Measurements from ENCODE around the gene NLRP12.

Gene NLRP12

GRCh38 chr19:53810187-53810546 lies 13.9 kb downstream of the NLRP12 start:
- no peak for TF ChIP-seq CTCF (IDR thresholded peaks at IDR 0.05; ENCODE audit: insufficient read depth, low read depth, low read length, missing control alignments)
- DNase-seq (ENCODE audit: low read depth) = no peak
- H3K4me3 ChIP-seq (ENCODE audit: low read depth, low read length) = no peak overlapping the region

- no peak overlapping the region for H3K4me3 ChIP-seq (ENCODE audit: low read depth, low read length)
- TF ChIP-seq CTCF (IDR thresholded peaks at IDR 0.05; ENCODE audit: insufficient read depth, low read depth, low read length, missing control alignments) = no peak
- no peak for DNase-seq (ENCODE audit: low read depth)
Observed at GRCh38 chr19:53809518-53810186, 14.5 kb downstream of the NLRP12 start.

- no peak for TF ChIP-seq CTCF (IDR thresholded peaks at IDR 0.05; ENCODE audit: insufficient read depth, low read depth, low read length, missing control alignments)
- no peak overlapping the region for H3K4me3 ChIP-seq (ENCODE audit: low read depth, low read length)
- DNase-seq (ENCODE audit: low read depth) = no peak
Observed at GRCh38 chr19:53808710-53809125, 15.4 kb downstream of the NLRP12 start.

- no peak for DNase-seq (ENCODE audit: low read depth)
- no peak overlapping the region for H3K4me3 ChIP-seq (ENCODE audit: low read depth, low read length)
- no peak for TF ChIP-seq CTCF (IDR thresholded peaks at IDR 0.05; ENCODE audit: insufficient read depth, low read depth, low read length, missing control alignments)
Observed at GRCh38 chr19:53801257-53801656, 22.9 kb downstream of the NLRP12 start.

- no peak for DNase-seq (ENCODE audit: low read depth)
- TF ChIP-seq CTCF (IDR thresholded peaks at IDR 0.05; ENCODE audit: insufficient read depth, low read depth, low read length, missing control alignments) = no peak
- H3K4me3 ChIP-seq (ENCODE audit: low read depth, low read length) = no peak overlapping the region
Observed at GRCh38 chr19:53795019-53795418, 29.1 kb downstream of the NLRP12 start.

- no peak overlapping the region for H3K4me3 ChIP-seq (ENCODE audit: low read depth, low read length)
- DNase-seq (ENCODE audit: low read depth) = peak; percentile 61
- peak; percentile 73 for TF ChIP-seq CTCF (IDR thresholded peaks at IDR 0.05; ENCODE audit: insufficient read depth, low read depth, low read length, missing control alignments)
Observed at GRCh38 chr19:53792721-53793433, 31.2 kb downstream of the NLRP12 start.

All from GM12865 (cell line).